Stimulated activated CD8-positive, alpha-beta memory T cell treated with anti-CD3 and anti-CD28 coated beads, Interleukin-4, amount 100 ng/mL, for 24 hours (primary cell): ENCODE data around the gene EVA1C.
"Not testable (repeated sequence)": the region's sequence is repeated elsewhere in the genome, so short reads cannot be mapped to it uniquely, and the experiment has no call there.

Experiments used
- DNase-seq: peaks from one replicate; pipeline ENCODE4 v3.0.0-alpha.2; 2020; ENCODE audit warnings: low read depth

Gene EVA1C

GRCh38 chr21:32462564-32462963 is 50.1 kb downstream of the EVA1C start:
- not testable (repeated sequence) for DNase-seq

DNA sequence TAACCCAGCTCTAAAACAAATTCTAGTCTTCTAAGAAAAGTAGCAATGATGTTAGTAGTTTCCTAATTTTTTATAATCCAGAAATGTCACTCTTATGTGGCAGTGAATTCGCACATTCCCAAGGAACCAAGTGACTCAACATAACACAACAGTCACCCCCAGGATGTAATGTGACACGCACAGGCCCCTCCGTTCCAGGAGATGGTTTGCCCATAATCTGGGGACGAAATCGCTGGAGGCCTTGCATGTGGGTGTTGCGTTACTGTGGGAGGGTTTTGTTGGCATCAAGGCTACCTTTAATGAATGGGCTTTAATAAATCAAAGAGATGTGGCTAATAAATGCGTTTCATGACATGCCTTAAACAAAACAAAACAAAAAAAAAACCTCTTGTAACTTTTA is 50.9 kb downstream of the EVA1C start:
- DNase-seq = no peak

DNA sequence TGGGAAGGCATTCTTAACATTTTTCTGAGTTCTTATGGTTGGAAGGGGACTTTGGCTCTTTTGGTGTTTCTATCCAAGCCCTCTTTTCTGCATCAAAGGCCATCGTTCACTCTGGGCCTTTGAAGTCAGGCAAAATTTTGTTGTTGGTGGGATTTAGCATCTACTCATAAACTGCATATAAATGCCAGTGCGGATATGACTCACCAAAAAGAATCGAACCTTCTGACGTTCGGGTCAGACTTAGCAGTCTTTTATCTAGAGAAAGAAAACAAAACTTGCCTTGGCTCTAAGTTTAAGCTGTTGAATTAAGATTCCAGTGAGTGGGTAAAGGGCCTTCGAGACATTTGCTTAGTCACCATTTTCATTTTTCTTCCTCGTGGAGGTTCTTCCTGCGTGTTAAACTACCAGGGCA is 51.4 kb downstream of the EVA1C start:
- DNase-seq = no peak

GRCh38 chr21:32467291-32467690 is 54.8 kb downstream of the EVA1C start:
- no peak for DNase-seq

- DNase-seq = no peak
These were observed 56.2 kb downstream of the EVA1C start for GRCh38 chr21:32468681-32469111.

DNA sequence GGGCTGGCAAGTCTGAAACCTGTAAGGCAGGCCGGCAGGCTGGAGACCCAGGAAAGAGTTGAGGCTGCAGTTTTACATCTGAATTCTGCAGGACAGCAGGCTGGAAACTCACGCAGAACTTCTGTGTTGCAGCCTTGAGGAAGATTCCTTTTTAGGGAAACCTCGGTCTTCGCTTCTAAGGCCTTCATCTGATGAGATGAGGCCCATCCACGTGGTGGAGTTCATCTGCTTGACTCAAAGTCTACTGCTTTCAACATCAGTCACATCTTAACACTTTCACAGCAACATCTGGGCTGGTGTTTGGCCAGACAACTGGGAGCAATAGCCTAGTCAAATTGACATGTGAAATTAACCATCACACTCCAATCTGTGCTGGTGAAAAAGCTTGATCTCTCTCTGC is 57.1 kb downstream of the EVA1C start:
- DNase-seq = no peak

- no peak for DNase-seq
These were observed 57.7 kb downstream of the EVA1C start for GRCh38 chr21:32470206-32470605.

GRCh38 chr21:32472890-32473765 is 60.6 kb downstream of the EVA1C start:
- no peak for DNase-seq

GRCh38 chr21:32474179-32475059 is 61.9 kb downstream of the EVA1C start:
- DNase-seq = no peak

DNA sequence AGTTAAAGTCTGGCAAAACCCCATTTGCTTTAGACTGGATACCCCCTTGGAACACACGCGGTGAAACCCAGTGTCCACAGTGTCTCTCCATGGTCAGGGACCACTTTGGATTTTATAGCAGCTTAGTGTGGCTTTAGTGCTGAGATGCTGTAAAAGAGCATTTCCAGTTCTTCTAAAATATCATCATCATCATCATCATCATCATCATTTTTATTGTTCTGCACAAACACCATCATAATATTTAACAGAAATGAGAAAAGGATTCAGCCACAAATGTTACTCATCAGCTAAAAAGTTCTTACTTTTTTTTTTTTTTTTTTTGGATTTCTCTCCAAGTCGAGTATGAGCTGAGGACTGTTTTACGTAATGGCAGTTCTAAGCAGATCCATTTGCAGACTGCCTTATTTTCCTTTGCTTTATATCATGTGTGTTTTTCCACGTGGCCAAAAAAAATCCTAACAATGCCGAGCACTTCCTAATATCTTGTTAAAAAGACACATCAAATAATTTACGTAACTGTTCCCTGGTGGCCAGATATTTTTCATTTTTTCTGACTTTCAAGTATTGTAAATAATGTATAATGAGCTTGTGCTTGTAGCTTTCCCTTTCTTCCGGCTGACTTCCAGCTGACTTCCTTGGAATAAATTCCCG is 62.8 kb downstream of the EVA1C start:
- DNase-seq = no peak

- DNase-seq = no peak
These were observed 64.3 kb downstream of the EVA1C start for GRCh38 chr21:32476661-32477423.

DNA sequence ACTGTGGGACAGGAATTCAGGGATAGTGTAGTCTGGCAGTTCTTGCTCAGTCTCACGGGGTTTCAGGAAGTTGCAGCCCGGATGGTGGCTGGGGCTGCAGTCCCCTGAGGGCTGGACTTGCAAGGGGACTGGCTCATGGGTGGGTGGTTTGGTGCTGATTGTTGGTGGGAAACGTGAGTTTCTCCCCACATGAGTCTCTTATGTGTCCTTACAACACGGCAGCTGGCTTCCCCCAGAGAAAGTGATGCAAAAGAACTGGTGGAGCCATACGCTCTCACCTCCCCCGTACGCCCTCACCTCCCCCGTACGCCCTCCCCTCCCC is 64.9 kb downstream of the EVA1C start:
- no peak for DNase-seq

DNA sequence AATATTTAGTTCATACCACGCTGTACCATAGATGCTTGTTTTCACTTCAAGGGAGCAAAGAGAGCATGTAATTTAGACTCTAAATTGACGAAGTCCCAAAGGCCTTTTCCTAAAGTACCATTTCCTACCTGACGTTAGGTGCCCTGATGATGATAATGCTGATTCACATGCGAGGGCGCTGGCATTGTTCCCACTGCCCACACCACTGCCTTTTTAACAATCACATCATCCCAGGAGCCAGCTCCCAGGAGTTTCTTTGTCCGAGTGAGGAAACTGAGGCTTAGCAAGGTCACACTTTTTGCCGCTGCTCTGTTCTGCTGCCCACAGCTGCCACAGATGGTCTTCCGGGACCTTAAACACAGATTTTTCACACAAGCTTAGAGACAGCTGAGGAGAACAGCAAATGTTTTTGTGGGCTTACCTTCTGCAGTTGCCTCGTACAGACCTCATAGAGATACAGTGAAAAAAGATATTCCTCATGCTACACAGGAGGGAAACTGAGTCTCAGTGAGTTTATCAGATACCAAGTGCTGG is 69.4 kb downstream of the EVA1C start:
- no peak for DNase-seq

- no peak for DNase-seq
These were observed 70.2 kb downstream of the EVA1C start for GRCh38 chr21:32482565-32483292.

- DNase-seq = no peak
These were observed 70.7 kb downstream of the EVA1C start for GRCh38 chr21:32483293-32483595.

GRCh38 chr21:32484706-32485380 is 72.3 kb downstream of the EVA1C start:
- DNase-seq = no peak

DNA sequence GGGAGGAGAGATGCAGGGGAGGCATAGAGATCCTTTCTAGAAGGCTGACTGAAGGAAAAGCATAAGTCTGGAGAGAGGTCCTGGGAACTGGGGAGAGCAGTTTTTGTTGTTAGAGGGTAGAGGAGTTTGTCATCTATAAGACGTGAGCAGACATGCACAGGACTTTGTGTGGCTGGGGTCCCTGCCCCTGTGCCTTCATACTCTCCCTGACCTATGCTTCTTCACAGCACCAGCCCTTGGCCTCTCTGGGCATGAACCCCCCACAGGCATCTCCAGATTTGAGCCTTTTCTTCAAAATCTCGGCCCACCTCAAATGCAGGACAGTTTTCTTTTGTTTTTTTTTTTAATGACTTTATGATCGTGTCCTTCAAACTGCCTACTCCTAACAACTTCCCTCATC is 79.9 kb downstream of the EVA1C start:
- no peak for DNase-seq

DNA sequence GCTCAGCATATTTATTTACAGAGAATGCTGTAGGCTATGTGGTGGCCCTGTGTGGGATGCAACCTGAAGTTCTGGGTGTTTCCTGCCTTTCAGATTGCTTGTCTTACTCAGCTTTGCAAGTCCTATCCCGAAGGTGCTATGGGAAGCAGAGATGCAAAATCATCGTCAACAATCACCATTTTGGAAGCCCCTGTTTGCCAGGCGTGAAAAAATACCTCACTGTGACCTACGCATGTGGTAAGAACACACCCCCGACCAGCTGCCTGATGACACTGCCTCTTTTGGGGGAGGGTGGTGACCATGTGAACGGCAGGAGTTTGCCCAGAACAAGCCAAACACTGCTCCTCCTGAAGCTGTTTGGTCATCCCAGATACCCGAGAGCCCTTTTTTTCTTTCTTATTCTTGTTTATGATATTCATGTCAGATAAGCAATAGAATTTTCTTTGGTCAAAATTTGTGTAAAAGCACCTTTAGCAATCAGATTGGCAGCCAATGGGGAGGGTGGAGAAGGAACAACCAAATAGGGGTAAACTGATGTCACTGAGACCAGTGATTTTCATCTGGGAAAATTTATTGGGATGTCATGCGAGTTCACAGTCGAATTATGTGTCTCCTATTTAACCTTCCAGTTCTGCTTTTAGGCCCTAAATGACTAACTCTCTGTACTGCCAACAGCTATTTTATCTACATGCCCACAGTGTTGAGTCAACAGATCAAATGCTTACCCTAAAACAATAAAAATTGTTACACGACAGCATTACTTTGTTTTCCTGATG is 82.6 kb downstream of the EVA1C start:
- DNase-seq = no peak

DNA sequence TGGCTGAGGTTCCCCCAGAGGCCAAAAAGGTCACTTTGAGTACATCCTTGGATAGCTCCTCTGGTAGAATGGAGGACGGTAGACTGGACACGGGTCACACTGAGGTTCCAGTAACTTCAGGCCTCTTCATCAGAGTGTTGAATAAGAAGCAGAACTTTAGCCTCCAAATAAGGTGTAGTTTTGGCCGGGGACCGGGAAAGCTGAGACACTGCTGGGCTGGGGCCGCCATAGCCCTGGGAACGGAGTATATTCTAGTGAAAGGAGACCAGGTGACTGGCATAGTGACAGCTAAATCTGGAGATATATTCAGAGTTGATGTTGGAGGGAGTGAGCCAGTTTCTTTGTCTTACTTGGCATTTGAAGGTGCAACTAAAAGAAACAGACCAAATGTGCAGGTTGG is 84.1 kb downstream of the EVA1C start:
- no peak for DNase-seq
